B cell (primary cell): Measurements from ENCODE around the gene GRK1.

Experiments used
- CTCF ChIP-seq: fragments of 200-600 bp; IDR thresholded peaks from one replicate; pipeline ENCODE4 v1.8.0; 2022; ENCODE audit warnings: antibody characterized with exemption, mild to moderate bottlenecking
- EZH2 ChIP-seq: IDR thresholded peaks from 2 replicates; pipeline ENCODE4 v1.6.1; 2012; ENCODE audit warnings: borderline replicate concordance, low read depth, mild to moderate bottlenecking, moderate library complexity, low read length; ENCODE audit not compliant: insufficient read depth, poor library complexity, severe bottlenecking

- TF ChIP-seq CTCF (no peak), EZH2 (no peak)
Measured at GRCh38 chr13:113781571-113781970, 114.6 kb downstream of the GRK1 start.
